Measurements from ENCODE around the gene AQP6.

- TF ChIP-seq, protein P1, sequence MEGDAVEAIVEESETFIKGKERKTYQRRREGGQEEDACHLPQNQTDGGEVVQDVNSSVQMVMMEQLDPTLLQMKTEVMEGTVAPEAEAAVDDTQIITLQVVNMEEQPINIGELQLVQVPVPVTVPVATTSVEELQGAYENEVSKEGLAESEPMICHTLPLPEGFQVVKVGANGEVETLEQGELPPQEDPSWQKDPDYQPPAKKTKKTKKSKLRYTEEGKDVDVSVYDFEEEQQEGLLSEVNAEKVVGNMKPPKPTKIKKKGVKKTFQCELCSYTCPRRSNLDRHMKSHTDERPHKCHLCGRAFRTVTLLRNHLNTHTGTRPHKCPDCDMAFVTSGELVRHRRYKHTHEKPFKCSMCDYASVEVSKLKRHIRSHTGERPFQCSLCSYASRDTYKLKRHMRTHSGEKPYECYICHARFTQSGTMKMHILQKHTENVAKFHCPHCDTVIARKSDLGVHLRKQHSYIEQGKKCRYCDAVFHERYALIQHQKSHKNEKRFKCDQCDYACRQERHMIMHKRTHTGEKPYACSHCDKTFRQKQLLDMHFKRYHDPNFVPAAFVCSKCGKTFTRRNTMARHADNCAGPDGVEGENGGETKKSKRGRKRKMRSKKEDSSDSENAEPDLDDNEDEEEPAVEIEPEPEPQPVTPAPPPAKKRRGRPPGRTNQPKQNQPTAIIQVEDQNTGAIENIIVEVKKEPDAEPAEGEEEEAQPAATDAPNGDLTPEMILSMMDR (conservative IDR thresholded peaks at IDR 0.05) = no peak
- no peak for TF ChIP-seq EZH2 (IDR thresholded peaks at IDR 0.05; ENCODE audit: low read depth)
These were observed 33.5 kb downstream of the AQP6 start for GRCh38 chr12:50006280-50006679.
